C1 segment of cervical spinal cord (tissue), 14 donors: ENCODE data around the gene TXN.

ENCODE experiments used
- DNase-seq, 14 donors: peaks; one replicate each; lab custom pipeline; 2025; lab: John Stamatoyannopoulos, UW

The TXN gene

GRCh38 chr9:110256380-110257096, at the start of gene TXN:
Gene TXN (minus strand): TSS chr9:110256507. CDS start chr9:110256435, 72 bp downstream.
- DNase-seq = peak; percentile 58 to 92 (median 88)

GRCh38 chr9:110303133-110303532, 46.8 kb upstream of the TXN start:
- no peak for DNase-seq

GRCh38 chr9:110298043-110298605, 41.8 kb upstream of the TXN start:
- no peak for DNase-seq

- DNase-seq = no peak
These were observed 36.9 kb upstream of the TXN start for GRCh38 chr9:110293248-110293647.

- DNase-seq = no peak
These were observed 35.7 kb upstream of the TXN start for GRCh38 chr9:110291921-110292557.

GRCh38 chr9:110290001-110290400, 33.7 kb upstream of the TXN start:
- no peak for DNase-seq

GRCh38 chr9:110288503-110288902, 32.2 kb upstream of the TXN start:
- DNase-seq = no peak

GRCh38 chr9:110287289-110287680, 31.0 kb upstream of the TXN start:
- DNase-seq = no peak

- no peak for DNase-seq
These were observed 28.0 kb upstream of the TXN start for GRCh38 chr9:110284211-110284844.

- DNase-seq = no peak
These were observed 27.4 kb upstream of the TXN start for GRCh38 chr9:110283751-110284150.

- no peak for DNase-seq
These were observed 26.4 kb upstream of the TXN start for GRCh38 chr9:110282739-110283081.

- DNase-seq = no peak
These were observed 25.9 kb upstream of the TXN start for GRCh38 chr9:110282018-110282738.

- DNase-seq = no peak
These were observed 21.9 kb upstream of the TXN start for GRCh38 chr9:110278080-110278707.

- no peak for DNase-seq
These were observed 20.5 kb upstream of the TXN start for GRCh38 chr9:110276781-110277180.

- no peak for DNase-seq
These were observed 14.1 kb upstream of the TXN start for GRCh38 chr9:110270211-110270995.

- no peak for DNase-seq
These were observed 10.5 kb upstream of the TXN start for GRCh38 chr9:110266795-110267194.

- DNase-seq = no peak
These were observed 5.3 kb upstream of the TXN start for GRCh38 chr9:110261632-110262031.

GRCh38 chr9:110260911-110261310, 4.6 kb upstream of the TXN start:
- DNase-seq = no peak

GRCh38 chr9:110259566-110259965, 3.3 kb upstream of the TXN start:
- DNase-seq = no peak

GRCh38 chr9:110258690-110259091, 2.4 kb upstream of the TXN start:
- no peak for DNase-seq

- no peak for DNase-seq
These were observed 1.6 kb upstream of the TXN start for GRCh38 chr9:110257956-110258355.
